Activated CD8-positive, alpha-beta memory T cell treated with anti-CD3 and anti-CD28 coated beads for 1 hour (primary cell): ENCODE measurements around the gene LRRC8A.
"Not testable (repeated sequence)": the region's sequence is repeated elsewhere in the genome, so short reads cannot be mapped to it uniquely, and the experiment has no call there.

Experiments
- DNase-seq, 2 donors: peaks; one replicate each; pipeline ENCODE4 v3.0.0-alpha.2; 2020; ENCODE audit warnings: low read depth in 1 of 2; ENCODE audit errors: extremely low read depth in 1 of 2

The LRRC8A gene

GRCh38 chr9:128947277-128947526 is 65.3 kb downstream of the LRRC8A start:
- DNase-seq = no peak

GRCh38 chr9:128947527-128948301 is 65.8 kb downstream of the LRRC8A start, which contains the start of the genes DOLK and NUP188:
Gene DOLK (minus strand): TSS chr9:128947603. CDS start chr9:128947303, 300 bp downstream.
Gene NUP188 (plus strand): TSS chr9:128947699. CDS start chr9:128947720, 21 bp downstream.
- DNase-seq = peak; percentile 96 to 100

DNA sequence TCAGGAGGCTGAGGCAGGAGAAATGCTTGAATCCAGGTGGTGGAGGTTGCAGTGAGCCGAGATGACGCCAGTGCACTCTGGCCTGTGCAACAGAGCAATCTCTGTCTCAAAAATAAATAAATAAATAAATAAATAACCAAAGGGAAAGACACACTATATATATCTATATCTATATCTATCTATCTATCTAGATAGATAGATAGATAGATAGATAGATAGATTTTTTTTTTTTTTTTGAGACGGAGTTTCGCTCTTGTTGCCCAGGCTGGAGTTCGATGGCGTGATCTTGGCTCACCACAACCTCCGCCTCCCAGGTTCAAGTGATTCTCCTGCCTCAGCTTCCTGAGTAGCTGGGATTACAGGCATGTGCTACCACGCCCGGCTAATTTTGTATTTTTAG is 79.5 kb downstream of the LRRC8A start:
- not testable (repeated sequence) for DNase-seq
